ENCODE measurements around the gene PIAS2.

DNA sequence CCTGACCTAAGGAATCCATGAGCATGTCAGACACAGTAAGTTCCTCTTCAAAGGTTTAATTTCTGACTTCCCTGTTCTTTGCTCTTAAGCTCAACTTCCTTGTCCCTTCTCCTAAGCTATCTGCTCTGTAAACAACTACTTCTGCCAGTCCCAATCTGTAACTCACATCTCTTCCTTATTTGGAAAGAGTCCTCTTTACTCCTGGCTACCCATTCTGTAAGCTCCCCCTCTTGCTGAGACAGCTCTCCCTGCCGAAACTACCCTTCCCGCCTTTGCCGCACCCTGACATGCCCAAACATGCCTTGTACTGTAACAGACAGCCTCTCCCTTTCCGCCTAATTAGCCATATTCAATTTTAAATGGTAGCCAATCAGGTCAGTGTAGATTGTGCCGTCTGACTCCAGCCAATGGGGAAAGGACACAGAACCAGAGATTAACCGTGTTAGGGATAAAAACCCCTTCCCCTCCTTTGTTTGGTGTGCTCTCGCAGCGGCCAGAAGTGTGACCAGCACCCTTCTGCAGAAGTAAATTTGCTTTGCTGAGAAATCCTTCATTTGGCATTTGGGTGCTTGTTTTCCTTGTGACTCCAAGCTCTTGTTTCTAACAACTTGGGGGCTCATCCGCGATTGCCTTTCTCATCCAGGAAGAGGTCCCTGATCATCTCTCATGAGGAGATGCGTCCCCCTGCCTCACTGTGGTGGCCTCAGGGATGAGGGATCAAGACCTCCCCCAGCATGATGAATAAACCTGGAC is 49.0 kb downstream of the PIAS2 start:
- TF ChIP-seq, protein P1, sequence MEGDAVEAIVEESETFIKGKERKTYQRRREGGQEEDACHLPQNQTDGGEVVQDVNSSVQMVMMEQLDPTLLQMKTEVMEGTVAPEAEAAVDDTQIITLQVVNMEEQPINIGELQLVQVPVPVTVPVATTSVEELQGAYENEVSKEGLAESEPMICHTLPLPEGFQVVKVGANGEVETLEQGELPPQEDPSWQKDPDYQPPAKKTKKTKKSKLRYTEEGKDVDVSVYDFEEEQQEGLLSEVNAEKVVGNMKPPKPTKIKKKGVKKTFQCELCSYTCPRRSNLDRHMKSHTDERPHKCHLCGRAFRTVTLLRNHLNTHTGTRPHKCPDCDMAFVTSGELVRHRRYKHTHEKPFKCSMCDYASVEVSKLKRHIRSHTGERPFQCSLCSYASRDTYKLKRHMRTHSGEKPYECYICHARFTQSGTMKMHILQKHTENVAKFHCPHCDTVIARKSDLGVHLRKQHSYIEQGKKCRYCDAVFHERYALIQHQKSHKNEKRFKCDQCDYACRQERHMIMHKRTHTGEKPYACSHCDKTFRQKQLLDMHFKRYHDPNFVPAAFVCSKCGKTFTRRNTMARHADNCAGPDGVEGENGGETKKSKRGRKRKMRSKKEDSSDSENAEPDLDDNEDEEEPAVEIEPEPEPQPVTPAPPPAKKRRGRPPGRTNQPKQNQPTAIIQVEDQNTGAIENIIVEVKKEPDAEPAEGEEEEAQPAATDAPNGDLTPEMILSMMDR (IDR thresholded peaks at IDR 0.05) = no peak
- no peak for TF ChIP-seq POLR2A (IDR thresholded peaks at IDR 0.05; ENCODE audit: low read depth)
- no peak for TF ChIP-seq POLR2AphosphoS5 (IDR thresholded peaks at IDR 0.05)
- TF ChIP-seq EP300 (IDR thresholded peaks at IDR 0.05) = no peak
